K562 (cell line): ENCODE results near the gene MAP3K2. TPM values are rescaled to one million over a fixed set of nuclear protein-coding genes. Genes with fewer than 3 reads are reported as not detected.

Experiments used
- ARID4B ChIP-seq: sonication (generic); formaldehyde crosslinking; IDR thresholded peaks from 2 replicates; pipeline ENCODE4 v1.8.0; 2022; ENCODE audit warnings: mild to moderate bottlenecking, missing genetic modification reagents
- BCOR ChIP-seq: fragments of 450-650 bp; IDR thresholded peaks from 2 replicates; pipeline ENCODE4 v1.6.1; 2016
- CBX3 ChIP-seq, 2 experiments: IDR thresholded peaks; 1 replicate in 1 of 2; 2 replicates in 1 of 2; pipeline ENCODE4 v1.6.1; 2012; ENCODE audit warnings: inconsistent platforms in 2 of 2, low read length in 2 of 2, borderline replicate concordance in 1 of 2, control low read depth in 1 of 2
- CREB1 ChIP-seq, 2 experiments: sonication (generic) in 1 of 2; formaldehyde crosslinking in 1 of 2; IDR thresholded peaks; 2 replicates each; pipeline versions ENCODE4 v1.6.1 to v1.8.0; 2012 to 2022; ENCODE audit warnings: inconsistent platforms in 1 of 2, mild to moderate bottlenecking in 1 of 2, missing genetic modification reagents in 1 of 2, moderate library complexity in 1 of 2
- FOS ChIP-seq: IDR thresholded peaks from 3 replicates; pipeline ENCODE4 v1.6.1; 2011; ENCODE audit not compliant: insufficient read length; ENCODE audit errors: extremely low read depth
- MTA1 ChIP-seq: fragments of 450-650 bp; IDR thresholded peaks from 2 replicates; pipeline ENCODE4 v1.6.1; 2017; ENCODE audit warnings: borderline replicate concordance
- RBM25 ChIP-seq: fragments of 200-400 bp; formaldehyde crosslinking; IDR thresholded peaks from 2 replicates; pipeline ENCODE4 v1.6.1; 2018; ENCODE audit warnings: low read length, low read depth, moderate library complexity; ENCODE audit not compliant: severe bottlenecking
- TAF15 ChIP-seq: fragments of 200-400 bp; formaldehyde crosslinking; IDR thresholded peaks from 2 replicates; pipeline ENCODE4 v1.6.1; 2017; ENCODE audit warnings: mild to moderate bottlenecking, low read depth, low read length, moderate library complexity
- TBL1XR1 ChIP-seq, 2 experiments: IDR thresholded peaks; 2 replicates each; pipeline ENCODE4 v1.6.1; 2012; ENCODE audit warnings: improper control_type of control experiment in 2 of 2, low read length in 2 of 2, mild to moderate bottlenecking in 1 of 2
- U2AF1 ChIP-seq: fragments of 200-400 bp; formaldehyde crosslinking; optimal IDR thresholded peaks from 2 replicates; pipeline ENCODE3; 2017; ENCODE audit warnings: mild to moderate bottlenecking, low read depth, low read length, moderate library complexity
- ZBTB11 ChIP-seq, 3 experiments: fragments of 200-800 bp in 1 of 3; fragments of 250-450 bp in 1 of 3; fragments of 450-650 bp in 1 of 3; sonication (Bioruptor Pico) in 1 of 3; sonication (Bioruptor generic) in 1 of 3; formaldehyde crosslinking in 1 of 3; IDR thresholded peaks; 2 replicates each; pipeline versions ENCODE4 v1.6.1 to v1.8.0; 2016 to 2022; ENCODE audit warnings: mild to moderate bottlenecking in 2 of 3, missing genetic modification characterization in 2 of 3, missing compliant biosample characterization in 1 of 3, moderate library complexity in 1 of 3
- ZC3H11A ChIP-seq: IDR thresholded peaks from 2 replicates; pipeline ENCODE4 v1.6.1; 2012; ENCODE audit warnings: low read depth, low read length, improper control_type of control experiment
- ZNF512 ChIP-seq: IDR thresholded peaks from 2 replicates; pipeline ENCODE4 v1.6.1; 2016; ENCODE audit warnings: missing genetic modification characterization, missing compliant biosample characterization
- ZNF644 ChIP-seq: fragments of 200-800 bp; sonication (Bioruptor generic); IDR thresholded peaks from 2 replicates; pipeline ENCODE4 v1.6.1; 2016; ENCODE audit warnings: low read depth, missing genetic modification characterization, missing compliant biosample characterization
- ZNF695 ChIP-seq: fragments of 450-650 bp; formaldehyde crosslinking; IDR thresholded peaks from 2 replicates; pipeline ENCODE4 v1.4.0; 2020; ENCODE audit warnings: mild to moderate bottlenecking, moderate library complexity
- polyA plus RNA-seq, 8 experiments: library from polyadenylated mRNA; depleted of rRNA in 4 of 8; stranded (reverse) in 5 of 8; unstranded in 3 of 8; fragments of >200 nt; fragmentation: Nextera tagmentation in 2 of 8; fragmentation: Illumina TruSeq in 1 of 8; extraction: Ambion mirVana in 2 of 8; extraction: Trizol in 1 of 8; gene quantifications; 2 replicates each; pipeline versions ENCODE4 v1.2.1 to v1.2.3, GENCODE V29; 2011 to 2014; ENCODE audit warnings: inconsistent platforms in 1 of 8, missing spikeins in 1 of 8
- total RNA-seq, 7 experiments: library from RNA; depleted of rRNA in 6 of 7; stranded (reverse); fragments of >200 nt in 6 of 7; fragmentation: Illumina TruSeq in 2 of 7; extraction: Trizol in 2 of 7; gene quantifications; 2 replicates each; pipeline versions ENCODE4 v1.2.1 to v1.2.3, GENCODE V29; 2011 to 2021; ENCODE audit warnings: low replicate concordance in 1 of 7

Gene MAP3K2
- total and polyA plus RNA-seq, 9 of the 15 experiments (the other 6 are each of a cell fraction or from before 2014, with no cell fraction given): 1.2 to 14.2 (median 5.7) TPM

GRCh38 chr2:127407661-127408003 is 19.9 kb upstream of the MAP3K2 start (continued):
- no peak for TF ChIP-seq ZBTB11 (CRISPR knock-in tag; IDR thresholded peaks at IDR 0.05)
- 0 out of 2 replicates have a peak, but pooled peaks have one; percentile 2 for TF ChIP-seq ARID4B (CRISPR knock-in tag)
- TF ChIP-seq ZC3H11A: no peak
- peak; percentile 81 for TF ChIP-seq BCOR
- no peak for TF ChIP-seq TBL1XR1 (IDR thresholded peaks at IDR 0.05; ENCODE audit: low read length in 2 of 2)
- TF ChIP-seq CBX3 (IDR thresholded peaks at IDR 0.05; ENCODE audit: borderline replicate concordance in 1 of 2, low read length in 2 of 2): 0 out of 3 replicates have a peak, but pooled peaks of 1 of the 2 experiments have one; percentile 43
- TF ChIP-seq FOS: no peak
- TF ChIP-seq ZNF512 (tag): 0 out of 2 replicates have a peak, but pooled peaks have one; percentile 40
- TF ChIP-seq TAF15: no peak
- TF ChIP-seq ZNF695 (CRISPR knock-in tag): no peak
- TF ChIP-seq RBM25: peak; percentile 36
- no peak for TF ChIP-seq ZNF644
- TF ChIP-seq CREB1 (IDR thresholded peaks at IDR 0.05): no peak
- TF ChIP-seq CREB1 (CRISPR knock-in tag; IDR thresholded peaks at IDR 0.05): no peak
- TF ChIP-seq U2AF1: no peak
- peak; percentile 55 for TF ChIP-seq MTA1
